VCaP (cell line): ENCODE data around the gene MYO10.
A peak's percentile ranks its signal among the peaks of the same experiment; 100 is the strongest.
"Not testable (repeated sequence)": the region's sequence is repeated elsewhere in the genome, so short reads cannot be mapped to it uniquely, and the experiment has no call there.

ENCODE experiments used
- H3K27ac ChIP-seq: fragments of 450-650 bp; 2 replicates; pipeline ENCODE4 v1.5.1; 2017
- TF ChIP-seq, protein P1 (sequence below): fragments of 450-650 bp; conservative IDR thresholded peaks from 2 replicates; pipeline ENCODE4 v1.5.1; 2017; ENCODE audit warnings: mild to moderate bottlenecking, moderate library complexity

The MYO10 gene

DNA sequence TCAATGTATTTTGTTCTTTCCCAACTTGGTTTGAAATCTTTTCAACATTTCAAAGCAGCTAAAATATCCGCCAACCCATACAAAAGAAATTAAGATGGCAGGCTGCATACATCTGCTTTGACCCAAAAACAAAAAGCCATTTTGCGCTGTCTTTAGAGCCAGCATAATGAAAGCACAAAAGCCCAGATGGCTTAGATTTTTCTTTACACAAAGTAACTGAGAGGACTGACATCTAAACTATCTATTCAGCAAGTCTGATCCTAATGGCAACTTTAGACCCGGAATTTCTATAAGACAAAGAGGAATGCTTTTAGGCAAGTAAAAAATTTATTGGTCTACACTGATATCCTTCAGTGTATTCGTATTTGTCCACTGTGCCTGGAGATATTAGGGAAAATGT is 86.3 kb downstream of the MYO10 start:
- TF ChIP-seq, protein P1, sequence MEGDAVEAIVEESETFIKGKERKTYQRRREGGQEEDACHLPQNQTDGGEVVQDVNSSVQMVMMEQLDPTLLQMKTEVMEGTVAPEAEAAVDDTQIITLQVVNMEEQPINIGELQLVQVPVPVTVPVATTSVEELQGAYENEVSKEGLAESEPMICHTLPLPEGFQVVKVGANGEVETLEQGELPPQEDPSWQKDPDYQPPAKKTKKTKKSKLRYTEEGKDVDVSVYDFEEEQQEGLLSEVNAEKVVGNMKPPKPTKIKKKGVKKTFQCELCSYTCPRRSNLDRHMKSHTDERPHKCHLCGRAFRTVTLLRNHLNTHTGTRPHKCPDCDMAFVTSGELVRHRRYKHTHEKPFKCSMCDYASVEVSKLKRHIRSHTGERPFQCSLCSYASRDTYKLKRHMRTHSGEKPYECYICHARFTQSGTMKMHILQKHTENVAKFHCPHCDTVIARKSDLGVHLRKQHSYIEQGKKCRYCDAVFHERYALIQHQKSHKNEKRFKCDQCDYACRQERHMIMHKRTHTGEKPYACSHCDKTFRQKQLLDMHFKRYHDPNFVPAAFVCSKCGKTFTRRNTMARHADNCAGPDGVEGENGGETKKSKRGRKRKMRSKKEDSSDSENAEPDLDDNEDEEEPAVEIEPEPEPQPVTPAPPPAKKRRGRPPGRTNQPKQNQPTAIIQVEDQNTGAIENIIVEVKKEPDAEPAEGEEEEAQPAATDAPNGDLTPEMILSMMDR, result no peak
- no peak overlapping the region for H3K27ac ChIP-seq

DNA sequence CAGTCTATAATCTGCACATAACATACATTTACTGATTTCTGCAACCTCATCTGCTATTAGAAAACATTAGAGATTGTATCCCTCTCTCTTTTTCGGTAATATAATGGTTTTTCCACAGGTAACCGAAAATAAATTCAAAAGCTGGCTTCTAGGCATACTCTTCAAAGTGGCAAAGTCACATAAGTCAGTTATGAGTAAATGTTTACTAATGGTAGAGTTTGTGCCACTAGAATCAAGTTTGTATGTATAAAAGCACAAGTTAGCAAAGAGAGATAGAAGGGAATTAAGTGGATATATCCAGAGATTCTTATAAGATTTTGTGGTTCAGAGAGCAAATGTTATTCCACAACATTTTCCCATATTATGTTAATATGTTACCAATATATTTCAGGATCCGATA is 86.9 kb downstream of the MYO10 start:
- TF ChIP-seq, protein P1, result no peak
- H3K27ac ChIP-seq, result no peak overlapping the region

DNA sequence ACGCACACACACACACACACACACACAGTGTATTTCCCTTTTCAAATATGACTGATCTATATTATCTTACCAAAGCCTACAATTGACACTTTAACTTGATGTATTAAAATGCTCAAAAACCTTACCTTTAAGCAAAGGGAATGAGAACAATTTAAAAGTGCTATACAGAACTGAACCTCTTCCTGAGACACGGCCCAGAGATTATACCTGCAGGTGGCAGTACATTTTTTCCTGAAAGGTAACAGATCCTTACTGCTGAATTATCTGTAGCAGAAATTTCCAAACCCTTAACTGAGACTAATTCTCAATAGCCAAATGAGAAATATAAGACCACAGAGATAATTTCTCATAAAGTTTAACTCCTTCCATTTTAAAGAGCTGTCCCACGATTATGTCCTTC is 91.1 kb downstream of the MYO10 start:
- H3K27ac ChIP-seq, result peak overlapping the region; percentile 71
- TF ChIP-seq, protein P1, result peak; percentile 68

DNA sequence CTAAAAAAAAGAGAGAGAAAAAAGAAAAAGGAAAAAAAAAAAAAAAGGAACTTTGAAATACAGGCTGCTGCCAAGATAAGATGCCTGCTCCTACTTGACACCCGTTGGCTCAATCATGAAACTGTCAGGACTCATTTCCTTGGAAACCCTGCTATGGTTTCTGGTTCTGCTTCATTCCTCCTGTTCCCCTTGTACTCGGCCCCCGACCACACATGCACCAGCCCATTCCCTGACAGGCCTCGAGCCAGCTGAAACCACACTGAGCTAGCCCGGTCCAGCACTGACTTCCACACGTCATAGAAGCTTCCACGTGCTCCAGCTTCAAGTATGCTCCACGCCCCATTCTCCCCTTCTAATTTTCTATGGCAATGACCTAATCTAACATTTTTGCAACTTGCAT is 93.2 kb downstream of the MYO10 start:
- no peak overlapping the region for H3K27ac ChIP-seq
- TF ChIP-seq, protein P1, result no peak

DNA sequence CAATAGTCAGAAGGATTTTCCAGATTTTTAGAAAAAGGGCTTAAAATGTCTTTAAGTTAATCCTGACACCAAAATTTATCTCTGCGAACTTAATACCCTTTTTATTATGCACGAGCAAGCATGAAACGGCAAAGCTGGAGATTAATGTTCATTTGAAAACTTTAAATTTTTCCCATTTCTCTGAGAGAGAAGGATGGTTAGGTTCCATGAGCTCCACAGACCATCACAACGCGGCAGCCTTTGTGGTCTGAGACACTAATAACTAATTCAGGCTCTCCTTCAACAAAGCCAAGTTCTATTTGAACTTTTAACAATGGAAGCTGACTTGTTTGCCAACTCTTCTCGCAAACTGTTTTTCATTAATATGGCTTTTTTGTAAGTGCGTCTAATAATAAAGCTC is 94.7 kb downstream of the MYO10 start:
- H3K27ac ChIP-seq, result no peak overlapping the region
- TF ChIP-seq, protein P1, result no peak

DNA sequence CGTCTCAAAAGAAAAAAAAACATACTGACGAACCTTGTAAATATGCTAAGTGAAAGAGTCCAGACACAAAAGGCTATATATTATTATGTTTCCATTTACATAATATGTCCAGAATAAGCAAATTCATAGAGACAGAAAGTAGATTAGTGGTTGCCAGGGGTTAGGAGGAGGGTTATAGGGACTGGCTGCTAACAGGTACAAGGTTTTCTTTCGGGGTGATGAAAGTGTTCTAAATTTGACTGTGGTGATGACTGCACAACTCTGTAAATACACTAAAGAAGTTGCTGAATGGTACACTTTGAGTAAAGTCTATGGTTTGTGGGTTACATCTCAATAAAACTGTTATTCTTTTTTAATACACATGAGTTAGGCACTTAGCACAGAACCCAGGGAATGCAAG is 98.8 kb downstream of the MYO10 start:
- no peak overlapping the region for H3K27ac ChIP-seq
- TF ChIP-seq, protein P1, result no peak

DNA sequence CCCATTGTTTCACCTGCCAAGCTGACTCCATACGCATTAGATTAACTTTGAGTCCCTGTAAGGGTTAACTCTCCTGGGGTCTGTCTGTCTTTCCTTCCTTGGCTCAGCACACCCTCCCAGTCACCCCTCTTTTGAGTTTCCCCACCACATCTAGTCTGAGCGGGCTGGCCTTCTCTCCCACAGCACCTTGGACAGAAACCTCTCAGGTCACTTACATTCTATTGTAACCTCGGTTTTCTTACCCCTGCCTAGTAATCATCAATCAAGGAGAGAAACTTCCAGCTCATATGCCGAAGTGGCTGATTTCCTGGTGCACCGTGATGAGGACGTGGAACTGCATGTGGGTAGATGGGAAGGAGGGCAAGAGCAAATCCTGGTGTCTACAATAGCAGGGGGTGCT is 102.1 kb downstream of the MYO10 start:
- H3K27ac ChIP-seq, result no peak overlapping the region
- TF ChIP-seq, protein P1, result no peak

DNA sequence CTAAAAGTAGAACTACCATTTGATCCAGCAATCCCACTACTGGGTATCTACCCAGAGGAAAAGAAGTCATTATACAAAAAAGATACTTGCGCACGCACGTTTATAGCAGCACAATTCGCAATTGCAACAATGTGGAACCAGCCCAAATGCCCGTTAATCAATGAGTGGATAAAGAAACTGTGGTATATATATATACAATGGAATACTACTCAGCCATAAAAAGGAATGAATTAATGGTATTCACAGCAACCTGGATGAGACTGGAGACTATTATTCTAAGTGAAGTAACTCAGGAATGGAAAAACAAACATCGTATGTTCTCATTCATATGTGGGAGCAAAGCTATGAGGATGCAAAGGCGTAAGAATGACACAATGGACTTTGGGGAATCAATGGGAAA is 104.8 kb downstream of the MYO10 start:
- H3K27ac ChIP-seq, result not testable (repeated sequence)
